Stimulated activated CD4-positive, alpha-beta T cell treated with anti-CD3 and anti-CD28 coated beads, Interleukin-1b, Interleukin-23, amount 100 ng/mL, for 48 hours (primary cell): ENCODE results near the gene KDM2B.

ENCODE experiments used
- DNase-seq: peaks from one replicate; pipeline ENCODE4 v3.0.0-alpha.2; 2020

Gene KDM2B

GRCh38 chr12:121525411-121525810 lies 55.4 kb downstream of the KDM2B start:
- no peak for DNase-seq

DNA sequence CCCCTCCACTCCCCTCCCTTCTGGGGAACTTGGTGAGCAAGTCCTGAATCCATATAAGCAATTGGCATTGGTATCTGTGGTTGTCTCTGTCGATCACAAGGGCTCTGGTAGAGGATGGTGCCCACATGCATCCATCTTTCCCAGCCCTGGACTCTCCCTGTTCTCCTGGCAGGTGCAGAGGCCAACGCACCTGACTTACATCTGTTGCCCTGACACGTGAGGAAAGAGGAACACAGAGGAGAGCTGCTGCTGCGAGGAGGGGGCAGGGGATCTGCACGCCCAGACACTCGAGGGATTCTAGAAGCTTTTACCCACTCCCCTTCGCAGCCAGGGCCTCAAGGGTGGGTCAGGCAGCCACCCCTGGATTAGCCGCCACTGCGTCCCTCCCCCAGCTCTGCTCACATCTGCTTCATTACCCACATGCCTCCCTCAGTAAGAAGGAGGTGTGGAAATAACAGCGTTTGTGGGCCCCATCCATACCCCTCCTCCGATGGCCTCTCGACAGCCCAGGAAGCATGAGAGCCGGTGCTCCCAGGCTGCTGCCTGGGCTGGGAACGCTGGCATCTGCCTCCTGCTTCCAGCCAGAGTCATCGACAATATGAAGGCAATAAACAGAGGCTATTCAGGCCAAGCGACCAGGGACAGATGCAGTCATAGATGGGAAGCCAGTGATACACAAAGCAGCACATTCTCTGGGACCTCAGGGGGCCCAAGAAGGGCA lies 56.5 kb downstream of the KDM2B start:
- no peak for DNase-seq

DNA sequence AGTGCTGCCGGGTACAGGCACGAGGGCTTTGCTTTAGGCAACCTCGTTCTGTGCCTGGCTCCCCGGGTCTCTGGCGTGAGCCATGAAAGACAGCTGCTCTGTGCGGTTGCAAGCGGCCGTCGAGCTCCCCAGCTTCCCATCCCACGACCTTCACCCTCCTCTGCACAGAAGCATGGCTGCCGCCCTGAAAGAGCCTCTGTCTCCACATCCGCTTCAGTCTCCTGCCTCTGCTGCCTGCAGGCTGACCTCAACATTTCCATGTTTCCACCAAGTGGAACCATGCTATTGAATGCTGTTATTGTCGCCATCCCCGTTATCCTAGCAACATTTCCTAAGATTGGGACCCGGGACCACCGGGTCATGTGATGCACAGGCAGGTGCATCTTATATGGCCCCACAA lies 57.1 kb downstream of the KDM2B start:
- DNase-seq, result no peak

GRCh38 chr12:121522971-121523370 lies 57.9 kb downstream of the KDM2B start:
- DNase-seq, result no peak

- DNase-seq, result no peak
Measured at GRCh38 chr12:121520586-121521086, 60.2 kb downstream of the KDM2B start.

- DNase-seq, result no peak
Measured at GRCh38 chr12:121520119-121520518, 60.7 kb downstream of the KDM2B start.

GRCh38 chr12:121519227-121519626 lies 61.6 kb downstream of the KDM2B start:
- no peak for DNase-seq

- no peak for DNase-seq
Measured at GRCh38 chr12:121518656-121519055, 62.2 kb downstream of the KDM2B start.

DNA sequence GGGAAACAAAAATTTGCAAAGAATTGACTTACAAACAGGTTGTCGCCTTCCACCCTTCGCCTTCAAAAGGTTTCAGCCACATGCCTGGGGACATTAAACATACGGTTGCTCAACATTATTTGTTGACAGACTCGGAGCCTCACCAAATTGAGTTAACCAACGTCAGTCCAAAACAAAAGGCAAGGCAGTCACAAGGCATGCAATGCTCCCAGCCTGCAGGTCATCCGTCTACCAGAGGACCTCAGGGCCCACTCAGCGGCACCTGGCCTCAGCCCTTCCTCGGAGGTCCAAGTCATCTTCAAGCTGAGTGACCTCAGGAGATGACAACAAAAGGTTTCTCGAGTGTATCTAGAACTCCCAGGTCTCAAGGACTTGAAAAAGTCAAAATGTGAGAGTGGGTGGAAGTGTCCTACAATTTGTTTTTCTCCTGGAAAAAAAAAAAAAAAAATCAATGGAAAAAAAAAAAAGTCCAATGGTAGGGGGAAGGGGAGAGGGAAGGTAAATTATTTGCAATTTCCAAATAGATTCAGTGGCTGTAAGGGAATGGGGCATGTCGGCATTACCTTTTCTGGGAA lies 64.3 kb downstream of the KDM2B start:
- DNase-seq, result no peak

GRCh38 chr12:121515615-121516014 lies 65.2 kb downstream of the KDM2B start:
- DNase-seq, result no peak

- DNase-seq, result no peak
Measured at GRCh38 chr12:121514184-121514742, 66.6 kb downstream of the KDM2B start.

DNA sequence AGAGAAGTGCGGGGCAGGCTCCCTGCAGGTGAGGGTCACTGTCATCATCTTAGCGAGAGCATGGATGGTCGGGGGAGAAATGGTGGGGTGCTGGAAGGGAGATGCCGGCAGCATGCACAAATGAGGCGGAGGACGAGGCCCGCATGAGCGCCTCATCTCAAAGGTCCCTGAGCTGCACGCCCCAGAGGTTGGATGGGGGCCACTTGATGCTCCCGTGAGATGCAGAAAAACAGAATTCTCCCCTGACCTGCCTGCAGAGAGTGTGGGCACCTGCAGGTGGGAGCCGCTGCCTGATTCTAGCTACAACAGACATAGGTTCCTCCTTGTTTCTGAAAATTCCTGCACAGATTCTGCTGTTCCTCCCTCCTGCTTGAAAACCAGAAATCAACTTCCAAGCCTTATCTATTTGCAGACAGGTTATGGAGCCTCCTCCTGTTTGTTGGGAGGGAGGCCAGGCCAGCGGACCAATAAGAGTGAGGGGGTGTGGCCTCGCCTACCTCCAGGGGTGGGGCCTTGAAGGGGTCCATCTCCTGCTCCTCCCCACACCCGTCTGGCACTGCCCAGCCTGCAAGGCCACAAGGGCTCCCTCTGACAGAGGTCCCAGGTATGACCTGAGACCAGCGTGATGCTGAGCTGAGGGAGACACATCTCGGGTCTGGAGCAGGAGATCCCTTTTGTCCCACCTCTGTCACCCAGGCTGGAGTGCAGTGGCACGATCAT lies 67.2 kb downstream of the KDM2B start:
- DNase-seq, result peak; percentile 17

DNA sequence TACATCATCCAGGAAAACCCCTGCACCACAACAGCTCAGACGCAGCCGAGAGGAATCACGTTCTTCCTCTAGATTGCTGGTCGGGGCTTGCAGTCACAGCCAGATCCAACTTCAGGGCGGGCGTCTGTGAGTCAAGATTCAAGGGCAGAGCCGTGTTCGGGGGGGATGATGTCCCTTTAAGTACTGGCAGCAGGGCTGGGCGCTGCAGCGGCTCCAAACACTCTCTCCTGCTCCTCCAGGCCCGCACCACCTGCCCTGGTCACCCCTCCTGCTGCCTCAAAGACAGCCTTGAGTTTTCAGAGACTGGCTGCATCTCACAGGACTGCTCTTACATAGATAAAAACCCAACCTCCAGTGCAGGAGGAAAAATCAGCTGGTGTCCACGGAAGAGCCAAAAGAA lies 68.3 kb downstream of the KDM2B start:
- no peak for DNase-seq

- no peak for DNase-seq
Measured at GRCh38 chr12:121511916-121512315, 68.9 kb downstream of the KDM2B start.

DNA sequence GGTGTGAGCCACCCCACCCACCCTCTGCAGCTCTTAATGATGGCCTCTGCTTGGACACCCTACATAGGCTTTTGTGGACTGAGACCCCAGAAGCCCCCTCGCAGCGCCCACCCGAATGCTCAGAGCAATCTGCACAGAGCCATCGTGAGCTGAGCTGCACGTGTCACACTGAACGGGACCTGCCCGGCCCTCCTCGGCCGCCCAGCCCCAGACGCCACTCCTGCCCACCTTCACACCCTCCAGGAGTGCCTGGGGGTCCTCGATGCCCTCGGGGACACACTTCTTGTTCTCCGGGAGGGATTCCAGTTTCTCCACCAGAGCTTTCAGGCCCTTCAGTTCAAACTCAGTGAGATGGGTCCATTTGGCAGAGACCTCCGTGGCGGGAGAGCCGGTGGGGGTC lies 71.5 kb downstream of the KDM2B start:
- DNase-seq, result no peak

- no peak for DNase-seq
Measured at GRCh38 chr12:121508533-121508932, 72.3 kb downstream of the KDM2B start.

DNA sequence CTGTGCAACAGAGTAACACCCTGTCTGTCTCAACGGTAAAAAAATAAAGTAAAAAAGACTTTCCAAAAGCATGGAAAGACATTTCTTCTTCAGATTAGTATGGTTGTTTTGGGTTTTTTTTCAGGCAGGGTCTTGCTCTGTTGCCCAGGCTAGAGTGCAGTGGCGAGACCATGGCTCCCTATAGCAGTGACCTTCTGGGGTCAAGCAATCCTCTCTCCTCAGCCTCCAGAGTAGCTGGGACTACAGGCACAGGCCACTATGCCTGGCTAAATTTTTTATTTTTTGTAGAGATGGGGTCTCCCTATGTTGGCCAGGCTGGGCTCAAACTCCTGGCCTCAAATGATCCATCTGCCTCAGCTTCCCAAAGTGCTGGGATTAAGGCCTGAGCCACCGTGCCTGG lies 72.8 kb downstream of the KDM2B start:
- DNase-seq, result no peak

DNA sequence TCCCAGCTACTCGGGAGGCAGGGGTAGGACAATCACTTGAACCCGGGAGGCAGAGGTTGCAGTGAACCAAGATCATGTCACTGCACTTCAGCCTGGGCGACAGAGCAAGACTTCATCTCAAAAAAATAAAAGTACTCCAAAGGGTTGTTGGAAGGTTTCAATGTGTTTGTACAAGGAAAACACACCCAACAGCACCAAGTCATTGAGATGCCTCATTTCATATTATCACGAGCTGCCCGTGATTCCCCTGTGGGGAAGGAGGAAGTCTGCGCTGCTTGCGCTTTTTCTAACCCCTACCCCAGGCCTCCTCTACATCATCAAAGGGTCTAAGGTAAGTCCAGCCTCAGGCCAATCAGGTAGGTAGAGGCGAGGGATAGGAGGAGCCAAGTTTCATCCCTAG lies 73.6 kb downstream of the KDM2B start:
- DNase-seq, result no peak

GRCh38 chr12:121505513-121505912 lies 75.3 kb downstream of the KDM2B start:
- DNase-seq, result no peak

GRCh38 chr12:121504505-121504904 lies 76.3 kb downstream of the KDM2B start:
- no peak for DNase-seq

GRCh38 chr12:121503395-121503794 lies 77.4 kb downstream of the KDM2B start:
- DNase-seq, result no peak

DNA sequence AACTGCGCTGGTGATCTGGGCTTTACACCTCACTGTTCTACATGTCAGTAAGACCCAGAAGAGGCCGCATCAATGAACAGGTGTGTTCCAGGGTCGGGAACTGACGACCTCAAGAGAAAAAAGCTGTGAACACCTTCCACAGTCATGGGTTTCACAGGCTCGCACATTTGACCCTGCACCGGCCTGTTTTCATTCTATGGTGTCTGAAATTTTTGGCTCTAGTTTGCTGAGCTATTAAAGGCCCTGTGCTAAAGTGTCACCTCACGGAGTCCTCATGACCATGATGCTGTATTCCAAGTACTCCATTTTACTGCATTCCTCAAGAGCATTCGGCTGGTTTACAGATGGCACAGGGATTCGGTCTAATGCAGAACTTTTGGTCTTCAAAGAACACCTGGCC lies 78.9 kb downstream of the KDM2B start:
- no peak for DNase-seq

GRCh38 chr12:121499929-121500793 lies 80.7 kb downstream of the KDM2B start:
- peak; percentile 66 for DNase-seq
